Fibroblast of skin of abdomen (primary cell): ENCODE results near the gene SLC35F1.
"Not testable (repeated sequence)": the region's sequence is repeated elsewhere in the genome, so short reads cannot be mapped to it uniquely, and the experiment has no call there.

Source experiments
- DNase-seq: peaks from one replicate; pipeline ENCODE4 v3.0.0-alpha.2; 2013

The SLC35F1 gene

GRCh38 chr6:118016532-118016931 lies 109.5 kb downstream of the SLC35F1 start:
- no peak for DNase-seq

DNA sequence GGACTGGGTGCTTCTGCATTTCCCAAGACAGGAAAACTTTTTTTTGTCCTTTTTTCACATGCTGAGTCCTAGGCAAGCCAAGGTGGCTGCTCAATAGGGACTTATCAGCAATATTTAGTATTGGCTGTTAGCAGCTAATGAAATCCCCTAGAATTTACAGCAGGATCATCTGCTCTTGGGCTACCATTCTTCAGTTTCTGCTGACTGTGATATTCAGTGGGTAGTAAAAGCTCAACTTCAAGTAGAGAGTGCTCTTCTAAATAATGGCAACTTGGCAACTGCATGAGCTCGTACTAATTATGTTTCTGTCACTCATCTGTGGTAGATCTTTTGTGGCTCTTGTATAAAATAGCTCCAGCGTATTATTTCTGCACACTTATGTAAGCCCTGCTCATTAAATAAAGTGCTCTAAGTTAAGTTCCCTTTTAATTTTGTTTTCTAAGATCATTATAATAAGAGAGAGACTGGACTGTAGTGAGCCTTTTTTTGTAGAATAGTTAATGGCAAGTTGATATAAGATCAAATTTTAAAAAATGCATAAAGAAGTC lies 110.3 kb downstream of the SLC35F1 start:
- DNase-seq, result no peak

- DNase-seq, result no peak
Observed at GRCh38 chr6:118023771-118024170, 116.7 kb downstream of the SLC35F1 start.

DNA sequence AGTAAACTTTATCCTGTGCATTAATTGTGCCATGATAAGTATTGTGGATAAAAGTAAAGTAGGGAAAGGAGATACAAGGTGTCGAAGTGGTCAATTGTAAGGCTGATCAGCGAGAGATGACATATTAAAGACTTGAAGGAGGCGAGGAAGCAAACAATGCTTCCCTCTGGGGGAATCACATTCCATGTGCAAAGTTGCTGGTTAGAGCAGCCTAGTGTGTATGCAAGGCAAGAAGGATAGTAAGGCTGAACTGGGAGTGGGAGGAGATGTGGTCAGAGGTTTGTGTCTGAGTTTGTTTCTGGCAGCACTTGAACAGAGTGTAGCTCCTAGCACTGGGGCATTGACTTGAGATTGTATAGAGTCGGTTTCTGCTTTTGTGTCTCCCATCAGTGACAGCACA lies 122.9 kb downstream of the SLC35F1 start:
- no peak for DNase-seq

GRCh38 chr6:118037479-118037878 lies 130.4 kb downstream of the SLC35F1 start:
- DNase-seq, result not testable (repeated sequence)

- DNase-seq, result no peak
Observed at GRCh38 chr6:118042855-118043254, 135.8 kb downstream of the SLC35F1 start.

DNA sequence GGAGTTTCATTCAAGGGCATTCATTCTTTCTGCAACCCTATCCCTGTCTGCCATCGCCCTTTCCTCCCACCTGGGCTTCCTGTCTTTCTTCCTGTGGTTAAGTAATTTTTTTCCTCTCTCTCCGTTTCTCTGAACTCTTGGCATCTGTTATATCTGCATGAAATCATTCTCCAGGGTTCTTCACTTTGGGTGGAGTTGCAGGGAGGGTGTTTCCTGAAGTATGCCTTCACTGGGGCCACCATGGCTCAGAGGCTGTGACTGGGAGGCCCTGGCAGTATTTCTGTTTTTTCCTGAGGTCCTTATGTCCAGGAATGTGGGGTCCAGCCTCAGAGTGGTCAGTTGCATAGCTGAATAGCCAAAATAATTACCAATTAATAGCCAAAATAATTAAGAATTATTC lies 137.2 kb downstream of the SLC35F1 start:
- no peak for DNase-seq

DNA sequence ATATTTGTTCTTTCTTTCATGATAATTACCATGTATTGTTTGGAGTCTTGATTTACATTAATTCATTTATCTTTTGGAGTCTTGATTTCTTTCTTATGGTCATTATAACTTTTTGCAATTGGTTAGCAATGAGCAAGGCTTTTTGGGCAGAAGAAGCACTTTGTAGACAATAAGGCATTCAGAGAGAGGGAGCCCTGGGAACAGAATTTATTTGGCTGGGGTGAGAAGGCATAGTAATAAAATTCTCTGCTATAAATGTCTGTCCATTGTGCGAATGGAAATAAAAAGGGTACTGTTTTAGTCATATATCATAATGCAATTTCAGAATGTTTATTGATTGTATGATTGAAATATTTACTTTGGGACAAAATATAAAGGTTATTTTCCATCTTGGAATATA lies 147.0 kb downstream of the SLC35F1 start:
- DNase-seq, result no peak

DNA sequence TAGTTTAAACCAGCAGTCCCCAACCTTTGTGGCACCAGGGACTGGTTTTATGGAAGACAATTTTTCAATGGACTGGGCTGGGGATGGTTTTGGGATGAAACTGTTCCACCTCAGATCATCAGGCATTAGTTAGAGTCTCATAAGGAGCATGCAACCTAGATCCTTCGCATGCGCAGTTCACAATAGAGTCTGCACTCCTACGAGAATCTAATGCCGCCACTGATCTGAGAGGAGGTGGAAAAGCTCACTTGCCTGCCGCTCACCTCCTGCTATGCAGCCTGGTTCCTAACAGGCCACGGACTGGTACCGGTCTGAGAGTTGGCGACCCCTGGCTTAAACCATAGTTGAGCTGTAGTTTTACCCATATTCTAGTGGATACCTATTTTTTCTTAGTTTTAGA lies 154.6 kb downstream of the SLC35F1 start:
- DNase-seq, result no peak

DNA sequence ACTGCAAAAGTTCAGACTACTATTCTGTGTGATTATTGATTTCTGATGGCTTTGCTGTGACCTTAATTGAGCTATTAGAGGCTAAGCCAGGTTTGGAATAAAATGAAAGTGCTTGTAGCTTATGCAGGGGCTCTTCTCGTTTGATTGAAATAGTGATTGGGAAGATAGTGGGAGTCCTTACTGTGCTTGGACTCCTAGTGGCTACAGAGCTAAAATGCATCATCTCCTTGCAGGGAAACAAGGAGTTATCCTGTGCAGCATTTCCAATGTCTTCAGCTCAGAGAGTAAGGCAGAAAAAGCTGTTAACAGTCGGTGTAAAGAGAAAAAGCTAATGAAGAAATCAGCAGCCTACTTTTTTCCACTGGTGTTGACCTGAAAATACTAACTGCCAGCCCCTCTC lies 173.5 kb downstream of the SLC35F1 start:
- DNase-seq, result no peak

DNA sequence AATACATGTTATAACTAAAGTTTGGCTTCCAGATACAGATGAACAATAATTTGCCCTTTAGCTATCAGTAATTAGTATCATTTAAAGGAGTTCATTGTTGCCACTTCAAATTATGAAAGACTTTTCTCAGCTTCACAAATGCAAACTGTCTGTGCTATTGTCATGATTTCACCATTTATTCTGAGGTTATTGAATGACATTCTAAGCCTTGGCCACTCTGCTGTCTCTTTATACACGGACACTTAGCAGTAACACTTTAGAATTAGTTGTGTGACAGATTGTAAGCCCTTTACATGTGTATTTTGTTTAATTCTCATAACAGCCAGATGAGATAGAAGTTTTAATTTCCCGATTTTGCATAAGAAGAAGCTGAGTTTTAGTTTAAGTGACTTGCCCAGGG lies 176.6 kb downstream of the SLC35F1 start:
- no peak for DNase-seq

GRCh38 chr6:118085665-118086064 lies 178.6 kb downstream of the SLC35F1 start:
- no peak for DNase-seq

DNA sequence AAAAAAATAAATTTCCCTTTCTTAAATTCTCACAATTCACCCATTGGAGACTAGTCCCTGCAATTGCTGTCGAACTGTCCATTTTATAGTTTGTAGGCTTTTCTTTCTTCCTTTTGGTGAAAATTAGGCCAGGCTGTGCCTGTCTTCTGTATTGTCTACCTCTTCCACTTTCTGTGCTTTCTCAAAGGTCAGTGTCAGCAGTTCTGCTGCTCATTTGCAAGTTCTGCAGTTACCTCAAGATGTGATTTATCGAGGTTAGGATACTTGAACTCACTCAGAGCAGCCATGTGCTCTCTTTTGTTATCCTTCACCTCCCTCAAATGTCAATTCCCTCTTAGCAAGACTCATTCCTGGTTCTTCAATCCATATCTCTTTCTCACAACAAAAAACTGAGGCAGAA lies 179.1 kb downstream of the SLC35F1 start:
- no peak for DNase-seq

DNA sequence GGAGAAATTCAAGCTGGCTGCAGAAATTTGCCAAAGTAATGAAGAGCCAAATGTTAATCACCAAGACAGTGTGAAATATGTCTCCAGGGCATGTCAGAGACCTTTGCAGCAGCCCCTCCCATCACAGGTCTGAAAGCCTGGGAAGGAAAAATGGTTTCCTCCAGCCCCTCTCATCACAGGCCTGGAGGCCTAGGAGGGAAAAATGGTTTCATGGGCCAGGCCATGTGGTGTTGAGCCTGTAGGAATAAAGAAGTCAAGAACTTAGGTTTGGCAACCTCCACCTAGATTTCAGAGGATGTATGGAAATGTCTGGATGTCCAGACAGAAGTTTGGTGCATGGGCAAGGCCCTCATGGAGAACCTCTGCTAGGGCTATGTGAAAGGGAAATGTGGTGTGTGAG lies 185.0 kb downstream of the SLC35F1 start:
- no peak for DNase-seq

- DNase-seq, result no peak
Observed at GRCh38 chr6:118097576-118097975, 190.5 kb downstream of the SLC35F1 start.

GRCh38 chr6:118100717-118101116 lies 193.7 kb downstream of the SLC35F1 start:
- no peak for DNase-seq

- DNase-seq, result no peak
Observed at GRCh38 chr6:118101220-118101619, 194.2 kb downstream of the SLC35F1 start.

DNA sequence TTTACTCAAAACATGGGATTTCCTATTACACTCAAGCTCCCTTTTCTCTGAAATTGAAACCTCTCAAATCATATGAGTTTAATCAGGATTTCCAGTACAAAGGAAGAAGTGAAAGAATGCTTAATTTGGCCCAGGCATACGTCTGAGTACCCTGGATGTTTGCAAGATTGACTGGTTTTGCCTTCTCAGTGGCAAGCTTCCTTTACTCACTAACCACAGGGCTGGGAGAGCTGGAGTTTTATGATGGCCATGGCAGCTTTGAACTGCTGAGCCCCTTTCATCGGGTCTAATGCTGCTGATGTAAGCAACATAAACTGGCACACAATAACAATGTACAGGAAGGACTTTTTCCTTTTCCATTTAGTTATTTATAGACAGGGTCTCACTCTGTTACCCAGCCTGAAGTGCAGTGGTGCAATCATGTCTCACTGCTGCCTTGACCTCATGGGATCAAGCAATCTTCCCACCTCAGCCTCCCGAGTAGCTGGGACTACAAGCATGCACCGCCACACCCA lies 194.8 kb downstream of the SLC35F1 start:
- no peak for DNase-seq

GRCh38 chr6:118102401-118102800 lies 195.3 kb downstream of the SLC35F1 start:
- no peak for DNase-seq

DNA sequence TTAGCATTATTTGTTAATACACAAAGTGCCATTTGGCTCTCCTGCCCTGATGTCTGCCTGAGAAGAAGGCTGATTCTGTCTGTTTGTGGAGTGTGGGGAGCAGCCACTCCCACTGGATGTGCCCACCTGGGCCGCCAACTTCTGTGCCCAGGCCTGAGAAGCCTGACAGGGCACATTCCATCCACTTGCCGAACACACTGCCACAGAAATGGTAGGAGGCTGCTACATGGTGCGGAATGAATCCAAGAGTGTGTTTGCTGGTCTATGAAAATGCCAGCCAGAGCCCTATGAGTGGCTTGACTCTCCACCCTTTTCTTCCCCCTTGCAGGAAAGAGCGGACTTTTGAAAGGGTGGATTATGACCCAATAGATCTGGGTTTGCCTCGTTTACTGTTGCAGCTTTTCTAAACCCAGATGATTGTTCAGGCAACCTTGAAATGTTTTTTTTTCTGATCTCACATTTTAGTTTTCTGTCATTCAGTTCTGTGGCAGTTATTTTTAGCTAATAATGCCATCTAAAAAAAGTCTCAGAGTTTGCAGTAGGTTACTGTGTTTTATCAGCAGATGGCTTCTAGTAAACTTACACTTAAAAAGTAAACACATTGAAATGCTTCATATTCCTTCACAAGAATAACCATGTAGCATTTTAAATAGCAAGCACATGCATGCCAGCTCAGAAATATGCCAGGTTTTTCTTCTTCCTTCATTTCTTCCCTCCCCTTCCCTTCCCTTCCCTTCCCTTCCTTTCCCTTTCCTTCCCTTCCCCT lies 196.5 kb downstream of the SLC35F1 start:
- DNase-seq, result no peak

- no peak for DNase-seq
Observed at GRCh38 chr6:118122161-118122725, 215.2 kb downstream of the SLC35F1 start.

GRCh38 chr6:118122801-118123200 lies 215.7 kb downstream of the SLC35F1 start:
- DNase-seq, result no peak

- DNase-seq, result no peak
Observed at GRCh38 chr6:118123503-118124037, 216.5 kb downstream of the SLC35F1 start.

- DNase-seq, result no peak
Observed at GRCh38 chr6:118124851-118125250, 217.8 kb downstream of the SLC35F1 start.
